GM11168 (cell line): ENCODE measurements around the gene NSL1.
"Not testable (repeated sequence)": the region's sequence is repeated elsewhere in the genome, so short reads cannot be mapped to it uniquely, and the experiment has no call there.

Source experiments
- in situ Hi-C: fragments of 300-500 bp; cut with MboI; formaldehyde crosslinking; loops from one replicate; pipeline ENCODE4 v1.12.0; 2022; ENCODE audit warnings: low sequenced_read_pairs; ENCODE audit not compliant: unreplicated experiment

NSL1 gene

GRCh38 chr1:212785871-212786270, 5.7 kb downstream of the NSL1 start:
- in situ Hi-C loops, result no loop called here

GRCh38 chr1:212783976-212784375, 7.6 kb downstream of the NSL1 start:
- in situ Hi-C loops, result no loop called here

GRCh38 chr1:212782422-212783154, 9.0 kb downstream of the NSL1 start:
- in situ Hi-C loops, result no loop called here

GRCh38 chr1:212781225-212781624, 10.4 kb downstream of the NSL1 start:
- in situ Hi-C loops, result no loop called here

GRCh38 chr1:212780759-212781158, 10.8 kb downstream of the NSL1 start:
- in situ Hi-C loops, result no loop called here

GRCh38 chr1:212779086-212779485, 12.5 kb downstream of the NSL1 start:
- in situ Hi-C loops, result not testable (repeated sequence)

GRCh38 chr1:212777151-212777550, 14.4 kb downstream of the NSL1 start:
- in situ Hi-C loops, result no loop called here

GRCh38 chr1:212775241-212775640, 16.3 kb downstream of the NSL1 start:
- in situ Hi-C loops, result no loop called here

- in situ Hi-C loops, result loop anchor here (25.0 kb wide), 1 partner anchor 112 kb away; no protein-coding TSS in a partner anchor
These were observed 17.0 kb downstream of the NSL1 start for GRCh38 chr1:212774584-212774983.

- in situ Hi-C loops, result loop anchor here (25.0 kb wide), 1 partner anchor 111 kb away; no protein-coding TSS in a partner anchor
These were observed 18.6 kb downstream of the NSL1 start for GRCh38 chr1:212773011-212773410.

- in situ Hi-C loops, result loop anchor here (25.0 kb wide), 1 partner anchor 109 kb away; no protein-coding TSS in a partner anchor
These were observed 20.2 kb downstream of the NSL1 start for GRCh38 chr1:212771341-212771740.

- in situ Hi-C loops, result loop anchor here (25.0 kb wide), 1 partner anchor 107 kb away; no protein-coding TSS in a partner anchor
These were observed 22.0 kb downstream of the NSL1 start for GRCh38 chr1:212769459-212770167.

- in situ Hi-C loops, result loop anchor here (25.0 kb wide), 1 partner anchor 105 kb away; no protein-coding TSS in a partner anchor
These were observed 24.8 kb downstream of the NSL1 start for GRCh38 chr1:212766825-212767224.

- in situ Hi-C loops, result loop anchor here (25.0 kb wide), 1 partner anchor 102 kb away; no protein-coding TSS in a partner anchor
These were observed 26.8 kb downstream of the NSL1 start for GRCh38 chr1:212764718-212765281.

GRCh38 chr1:212762839-212763238, 28.7 kb downstream of the NSL1 start:
- in situ Hi-C loops, result loop anchor here (25.0 kb wide), 1 partner anchor 101 kb away; no protein-coding TSS in a partner anchor

- in situ Hi-C loops, result loop anchor here (25.0 kb wide), 1 partner anchor 100 kb away; no protein-coding TSS in a partner anchor
These were observed 29.3 kb downstream of the NSL1 start for GRCh38 chr1:212762234-212762633.

GRCh38 chr1:212760126-212760823, 31.3 kb downstream of the NSL1 start:
- in situ Hi-C loops, result loop anchor here (25.0 kb wide), 1 partner anchor 98 kb away; no protein-coding TSS in a partner anchor

GRCh38 chr1:212759683-212760082, 31.9 kb downstream of the NSL1 start:
- in situ Hi-C loops, result loop anchor here (10.0 to 25.0 kb wide), 2 partner anchors 97 to 275 kb away; no protein-coding TSS in a partner anchor

- in situ Hi-C loops, result loop anchor here (10.0 to 25.0 kb wide), 2 partner anchors 92 to 270 kb away; no protein-coding TSS in a partner anchor
These were observed 36.9 kb downstream of the NSL1 start for GRCh38 chr1:212754680-212755079.

- in situ Hi-C loops, result loop anchor here (10.0 to 25.0 kb wide), 2 partner anchors 92 to 269 kb away; no protein-coding TSS in a partner anchor
These were observed 37.4 kb downstream of the NSL1 start for GRCh38 chr1:212754193-212754592.
